Transverse colon (tissue), 4 donors: ENCODE results near the gene PUSL1. TPM values are rescaled to one million over a fixed set of nuclear protein-coding genes. Genes with fewer than 3 reads are reported as not detected.
A peak's percentile ranks its signal among the peaks of the same experiment; 100 is the strongest.

Experiments
- DNase-seq: peaks from one replicate; pipeline ENCODE4 v3.0.0-alpha.2; 2019
- H3K27ac ChIP-seq, 4 donors: fragments of 200-600 bp; sonication (generic); 2 replicates each; pipeline ENCODE4 v1.5.1; 2016 to 2018; ENCODE audit warnings: inconsistent platforms in 4 of 4
- H3K27me3 ChIP-seq: fragments of 200-600 bp; sonication (generic); 2 replicates; pipeline ENCODE4 v1.5.1; 2017; ENCODE audit warnings: inconsistent platforms
- H3K36me3 ChIP-seq, 4 donors: fragments of 200-600 bp; sonication (generic); 2 replicates each; pipeline ENCODE4 v1.5.1; 2017 to 2019; ENCODE audit warnings: inconsistent platforms in 4 of 4
- H3K4me1 ChIP-seq, 4 donors: fragments of 200-600 bp; sonication (generic); 2 replicates each; pipeline ENCODE4 v1.5.1; 2017 to 2020; ENCODE audit warnings: inconsistent platforms in 4 of 4
- H3K4me3 ChIP-seq, 4 donors: fragments of 200-600 bp; sonication (generic); 1 replicate in 1 of 4; 2 replicates in 3 of 4; pipeline versions ENCODE4 v1.5.1 to v1.6.1; 2017 to 2019; ENCODE audit warnings: inconsistent platforms in 4 of 4
- H3K9me3 ChIP-seq, 2 donors: fragments of 200-600 bp; sonication (generic); 2 replicates each; pipeline ENCODE4 v1.5.1; 2017 to 2019; ENCODE audit warnings: inconsistent platforms in 2 of 2
- EP300 ChIP-seq: sonication (generic); formaldehyde crosslinking; IDR thresholded peaks from one replicate; pipeline ENCODE4 v1.6.1; 2017; ENCODE audit warnings: antibody characterized with exemption, low read depth
- POLR2A ChIP-seq: fragments of 450-650 bp; IDR thresholded peaks from one replicate; pipeline ENCODE4 v1.6.1; 2016; ENCODE audit warnings: antibody characterized with exemption, mild to moderate bottlenecking, moderate library complexity
- POLR2AphosphoS5 ChIP-seq, 3 donors: sonication (generic); formaldehyde crosslinking; IDR thresholded peaks; one replicate each; pipeline ENCODE4 v1.6.1; 2016; ENCODE audit warnings: antibody characterized with exemption in 3 of 3
- WGBS, 2 donors: methylation state at CpG; one replicate each; pipeline ENCODE4 v1.1.5; 2018; ENCODE audit warnings: low coverage in 1 of 2; 5-methylcytosine and 5-hydroxymethylcytosine counted together
- in situ Hi-C, 4 donors: fragments of 200-750 bp; cut with MboI; loops; one replicate each; pipeline versions ENCODE4 v1.15.0 to v1.15.1; 2017; ENCODE audit warnings: low sequenced_read_pairs in 3 of 4, low pct_ligation_motif_present in 1 of 4, low pct_unique_long_range_greater_than_20kb in 1 of 4
- intact Hi-C: fragments of 100-400 bp; cut with DNase I; formaldehyde crosslinking; loops from one replicate; pipeline ENCODE4 v1.15.1; 2023; ENCODE audit warnings: low total_unique reads
- total RNA-seq, 4 donors: library from RNA; depleted of rRNA; stranded (reverse); fragments of >200 nt; gene quantifications; one replicate each; pipeline ENCODE4 v1.1.0, GENCODE V29; 2016
- TF ChIP-seq, protein P1 (sequence below), 5 experiments: fragments of 200-600 bp in 3 of 5; fragments of 450-650 bp in 2 of 5; sonication (generic) in 3 of 5; IDR thresholded peaks; 1 replicate in 2 of 5; 2 replicates in 3 of 5; pipeline ENCODE4 v1.5.1; 2016 to 2017; ENCODE audit warnings: antibody characterized with exemption in 5 of 5, inconsistent platforms in 3 of 5, mild to moderate bottlenecking in 2 of 5, moderate library complexity in 1 of 5

PUSL1 gene
- total RNA-seq, 4 donors from 2014 or later, result 7.0 to 35.9 (median 20.5) TPM

- Histone ChIP-seq H3K27ac (no peak overlapping the region), H3K27me3 (peaks cover 33% of the 10 kb centered on the region), H3K36me3 (no peaks in the 10 kb centered on the region), H3K4me1 (peaks cover 5 to 26% (median 19%) of the 10 kb centered on the region in 4 donors), H3K4me3 (no peak overlapping the region), H3K9me3 (no peaks in the 10 kb centered on the region)
- 54% methylated on average over 25 of the region's 50 CpGs; no CpG with 5 or more reads in 1 of the 2 donors for WGBS, 2 donors
- TF ChIP-seq POLR2AphosphoS5 (IDR thresholded peaks at IDR 0.05) (no peak), EP300 (no peak), POLR2A (no peak)
- TF ChIP-seq, protein P1, sequence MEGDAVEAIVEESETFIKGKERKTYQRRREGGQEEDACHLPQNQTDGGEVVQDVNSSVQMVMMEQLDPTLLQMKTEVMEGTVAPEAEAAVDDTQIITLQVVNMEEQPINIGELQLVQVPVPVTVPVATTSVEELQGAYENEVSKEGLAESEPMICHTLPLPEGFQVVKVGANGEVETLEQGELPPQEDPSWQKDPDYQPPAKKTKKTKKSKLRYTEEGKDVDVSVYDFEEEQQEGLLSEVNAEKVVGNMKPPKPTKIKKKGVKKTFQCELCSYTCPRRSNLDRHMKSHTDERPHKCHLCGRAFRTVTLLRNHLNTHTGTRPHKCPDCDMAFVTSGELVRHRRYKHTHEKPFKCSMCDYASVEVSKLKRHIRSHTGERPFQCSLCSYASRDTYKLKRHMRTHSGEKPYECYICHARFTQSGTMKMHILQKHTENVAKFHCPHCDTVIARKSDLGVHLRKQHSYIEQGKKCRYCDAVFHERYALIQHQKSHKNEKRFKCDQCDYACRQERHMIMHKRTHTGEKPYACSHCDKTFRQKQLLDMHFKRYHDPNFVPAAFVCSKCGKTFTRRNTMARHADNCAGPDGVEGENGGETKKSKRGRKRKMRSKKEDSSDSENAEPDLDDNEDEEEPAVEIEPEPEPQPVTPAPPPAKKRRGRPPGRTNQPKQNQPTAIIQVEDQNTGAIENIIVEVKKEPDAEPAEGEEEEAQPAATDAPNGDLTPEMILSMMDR (IDR thresholded peaks at IDR 0.05), result no peak
- intact Hi-C loops, result no loop called here
- DNase-seq, result no peak
- in situ Hi-C loops, result no loop called here
Measured at GRCh38 chr1:1286313-1287261, 21.8 kb upstream of the PUSL1 start.

DNA sequence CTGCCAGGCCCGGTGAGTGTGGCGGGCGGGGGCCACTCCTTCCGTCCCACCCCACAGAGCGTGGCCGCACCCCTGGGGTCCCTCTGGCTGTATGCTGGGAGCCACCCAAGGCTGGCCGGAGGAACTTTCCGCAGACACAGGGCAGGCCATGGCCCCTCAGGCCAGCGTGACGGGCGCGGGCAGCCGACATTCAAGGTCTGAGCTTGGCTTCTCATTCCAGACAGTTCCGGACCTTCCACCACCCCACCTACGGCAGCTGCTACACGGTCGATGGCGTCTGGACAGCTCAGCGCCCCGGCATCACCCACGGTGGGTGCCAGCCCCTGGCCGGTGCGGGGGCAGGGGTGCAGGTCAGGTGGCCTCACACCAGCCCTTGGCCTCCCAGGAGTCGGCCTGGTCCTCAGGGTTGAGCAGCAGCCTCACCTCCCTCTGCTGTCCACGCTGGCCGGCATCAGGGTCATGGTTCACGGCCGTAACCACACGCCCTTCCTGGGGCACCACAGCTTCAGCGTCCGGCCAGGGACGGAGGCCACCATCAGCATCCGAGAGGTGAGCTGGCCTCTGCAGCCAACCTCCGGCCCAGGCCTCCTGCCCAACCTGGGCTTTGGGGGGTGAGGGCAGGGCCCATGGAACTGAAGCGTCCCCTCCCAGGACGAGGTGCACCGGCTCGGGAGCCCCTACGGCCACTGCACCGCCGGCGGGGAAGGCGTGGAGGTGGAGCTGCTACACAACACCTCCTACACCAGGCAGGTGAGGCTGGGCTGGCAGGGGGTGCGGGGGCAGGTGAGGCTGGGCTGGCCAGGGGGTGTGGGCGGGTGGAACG lies 20.9 kb upstream of the PUSL1 start:
- TF ChIP-seq POLR2AphosphoS5 (IDR thresholded peaks at IDR 0.05) (no peak), EP300 (no peak), POLR2A (no peak)
- TF ChIP-seq, protein P1 (IDR thresholded peaks at IDR 0.05), result no peak
- Histone ChIP-seq H3K27me3 (peaks cover 33% of the 10 kb centered on the region), H3K4me3 (no peak overlapping the region), H3K36me3 (no peaks in the 10 kb centered on the region), H3K4me1 (peaks cover 0 to 18% (median 15%) of the 10 kb centered on the region in 4 donors), H3K9me3 (no peaks in the 10 kb centered on the region), H3K27ac (no peak overlapping the region)
- whole genome bisulfite sequencing, 2 donors, result 83% methylated on average over 31 of the region's 46 CpGs; no CpG with 5 or more reads in 1 of the 2 donors
- no peak for DNase-seq
- in situ Hi-C loops (no loop called here), intact Hi-C loops (no loop called here)

GRCh38 chr1:1290238-1290731 lies 18.1 kb upstream of the PUSL1 start:
- peak; percentile 83 for DNase-seq
- no peak for TF ChIP-seq POLR2AphosphoS5 (IDR thresholded peaks at IDR 0.05)
- no peak for TF ChIP-seq POLR2A
- TF ChIP-seq, protein P1 (IDR thresholded peaks at IDR 0.05), result peak; percentile 56 to 88 (median 77)
- Histone ChIP-seq H3K27me3 (peaks cover 27% of the 10 kb centered on the region), H3K9me3 (no peaks in the 10 kb centered on the region), H3K27ac (no peak overlapping the region), H3K36me3 (no peaks in the 10 kb centered on the region), H3K4me1 (peaks cover 0 to 18% (median 15%) of the 10 kb centered on the region in 4 donors), H3K4me3 (no peak overlapping the region)
- 67% methylated on average over 11 of the region's 15 CpGs; no CpG with 5 or more reads in 1 of the 2 donors for WGBS, 2 donors
- intact Hi-C loops (loop anchor here (2.0 kb wide), 1 partner anchor 167 kb away; no protein-coding TSS in a partner anchor), in situ Hi-C loops (no loop called here)
